PC-3 (cell line): ENCODE results near the gene PTPRD. TPM values are rescaled to one million over a fixed set of nuclear protein-coding genes. Genes with fewer than 3 reads are reported as not detected.

Experiments used
- ATAC-seq: fragments of 200-7000 bp; cut with Tn5 transposase; 2 replicates; pipeline ENCODE4 v1.9.1; 2020; ENCODE audit warnings: mild to moderate bottlenecking, moderate library complexity
- BruUV-seq: library from RNA; stranded (reverse); fragments of 400-500 nt; replicated peaks from 2 replicates; lab custom pipeline; 2021; lab: Mats Ljungman, UMichigan
- CTCF ChIA-PET: fragments of 300-600 bp; sonication (Branson Sonifier 250); formaldehyde crosslinking; loops from one replicate; lab custom pipeline; 2022; ENCODE audit warnings: antibody characterized with exemption; lab: Charles Lee
- POLR2A ChIA-PET: fragments of 300-600 bp; sonication (Branson Sonifier 250); formaldehyde crosslinking; loops from one replicate; lab custom pipeline; 2022; ENCODE audit warnings: antibody characterized with exemption; ENCODE audit not compliant: unreplicated experiment; lab: Charles Lee
- DNase-seq: peaks from one replicate; pipeline ENCODE4 v3.0.0-alpha.2; 2015
- H2AFZ ChIP-seq: fragments of 300-600 bp; sonication (generic); 2 replicates; pipeline ENCODE4 v1.6.0; 2016; ENCODE audit warnings: antibody characterized with exemption, low read length
- H3F3A ChIP-seq: fragments of 300-600 bp; sonication (generic); one replicate; pipeline ENCODE4 v1.6.0; 2017; ENCODE audit warnings: antibody characterized with exemption, low read length, control low read depth, mild to moderate bottlenecking; ENCODE audit not compliant: unreplicated experiment
- H3K27ac ChIP-seq: fragments of 300-600 bp; sonication (generic); 2 replicates; pipeline ENCODE4 v1.5.1; 2016; ENCODE audit warnings: mild to moderate bottlenecking, low read length
- H3K27me3 ChIP-seq: fragments of 300-600 bp; sonication (generic); 2 replicates; pipeline ENCODE4 v1.6.1; 2016; ENCODE audit warnings: low read length, mixed read lengths
- H3K36me3 ChIP-seq: fragments of 300-600 bp; sonication (generic); 2 replicates; pipeline ENCODE4 v1.6.1; 2016; ENCODE audit warnings: low read depth, mixed run types, low read length, mixed read lengths
- H3K4me1 ChIP-seq: fragments of 300-600 bp; sonication (generic); 2 replicates; pipeline ENCODE4 v1.5.1; 2016; ENCODE audit warnings: low read length; ENCODE audit not compliant: insufficient read depth
- H3K4me2 ChIP-seq: fragments of 300-600 bp; sonication (generic); 2 replicates; pipeline ENCODE4 v1.6.0; 2016; ENCODE audit warnings: low read length
- H3K4me3 ChIP-seq: fragments of 300-600 bp; sonication (generic); 2 replicates; pipeline ENCODE4 v1.5.1; 2016; ENCODE audit warnings: mild to moderate bottlenecking, low read length, mixed read lengths
- H3K79me2 ChIP-seq: fragments of 300-600 bp; sonication (generic); 2 replicates; pipeline ENCODE4 v1.6.1; 2017; ENCODE audit warnings: low read length, mixed read lengths
- H3K9ac ChIP-seq: fragments of 300-600 bp; sonication (generic); 2 replicates; pipeline ENCODE4 v1.6.0; 2016; ENCODE audit warnings: mild to moderate bottlenecking, low read length
- H3K9me2 ChIP-seq: fragments of 300-600 bp; sonication (generic); replicated peaks from 2 replicates; pipeline ENCODE4 v1.6.1; 2016; ENCODE audit warnings: mixed run types, low read length, mixed read lengths
- H3K9me3 ChIP-seq: fragments of 300-600 bp; sonication (generic); 2 replicates; pipeline ENCODE4 v1.6.1; 2016; ENCODE audit warnings: low read length, mixed read lengths
- H4K20me1 ChIP-seq: fragments of 300-600 bp; sonication (generic); 2 replicates; pipeline ENCODE4 v1.6.1; 2016; ENCODE audit warnings: low read length, mixed read lengths
- EZH2 ChIP-seq: fragments of 300-600 bp; sonication (generic); IDR thresholded peaks from one replicate; pipeline ENCODE4 v1.6.1; 2017; ENCODE audit warnings: antibody characterized with exemption, mild to moderate bottlenecking, low read length; ENCODE audit not compliant: unreplicated experiment
- EZH2phosphoT487 ChIP-seq: fragments of 300-600 bp; sonication (generic); IDR thresholded peaks from 2 replicates; pipeline ENCODE4 v1.6.1; 2018; ENCODE audit warnings: mild to moderate bottlenecking, antibody characterized with exemption, low read length, borderline replicate concordance
- intact Hi-C: fragments of 100-400 bp; cut with micrococcal nuclease; formaldehyde crosslinking; loops from 2 replicates; pipeline ENCODE4 v1.9.0; 2023
- total RNA-seq: library from RNA; depleted of rRNA; stranded (reverse); fragments of >200 nt; gene quantifications from 2 replicates; pipeline ENCODE4 v1.2.3, GENCODE V29; 2014
- TF ChIP-seq, protein P1 (sequence below): fragments of 300-600 bp; sonication (generic); conservative IDR thresholded peaks from 2 replicates; pipeline ENCODE4 v1.5.1; 2017; ENCODE audit warnings: antibody characterized with exemption, low read depth, mild to moderate bottlenecking, low read length

The PTPRD gene
- total RNA-seq, 1 experiment from 2014 or later, result not detected

DNA sequence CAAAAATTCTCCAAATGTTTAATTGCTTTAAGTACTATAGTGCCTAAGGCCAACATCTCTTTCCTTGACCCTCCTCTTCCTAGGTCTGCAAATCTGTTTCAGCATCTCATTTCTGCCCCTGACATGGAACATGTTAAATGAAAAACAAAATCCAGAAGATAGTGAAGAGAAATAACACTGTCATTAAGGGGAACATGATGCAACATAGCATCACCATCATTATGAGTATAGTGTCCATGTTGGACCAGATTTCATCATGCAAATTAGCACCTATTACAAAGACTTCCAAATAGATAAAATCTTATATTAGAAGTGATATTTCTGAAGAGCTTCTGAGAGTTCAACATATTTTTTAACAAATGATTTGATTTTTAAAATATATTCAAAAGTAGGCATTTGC, 375.2 kb downstream of the PTPRD start:
- Histone ChIP-seq H3K79me2 (no peaks in the 10 kb centered on the region), H3F3A (no peaks in the 10 kb centered on the region), H3K9ac (no peak overlapping the region), H3K9me2 (no peaks in the 10 kb centered on the region), H3K4me2 (no peak overlapping the region), H3K9me3 (no peaks in the 10 kb centered on the region), H3K4me1 (no peaks in the 10 kb centered on the region), H4K20me1 (no peaks in the 10 kb centered on the region), H3K27ac (no peak overlapping the region), H2AFZ (no peak overlapping the region), H3K36me3 (no peaks in the 10 kb centered on the region), H3K27me3 (no peaks in the 10 kb centered on the region), H3K4me3 (no peak overlapping the region)
- ChIA-PET POLR2A (no interaction called here), CTCF (no interaction called here)
- DNase-seq, result no peak
- ATAC-seq, result no peak
- intact Hi-C loops, result no loop called here
- no peak for TF ChIP-seq EZH2phosphoT487
- BruUV-seq, result no TSS peak

DNA sequence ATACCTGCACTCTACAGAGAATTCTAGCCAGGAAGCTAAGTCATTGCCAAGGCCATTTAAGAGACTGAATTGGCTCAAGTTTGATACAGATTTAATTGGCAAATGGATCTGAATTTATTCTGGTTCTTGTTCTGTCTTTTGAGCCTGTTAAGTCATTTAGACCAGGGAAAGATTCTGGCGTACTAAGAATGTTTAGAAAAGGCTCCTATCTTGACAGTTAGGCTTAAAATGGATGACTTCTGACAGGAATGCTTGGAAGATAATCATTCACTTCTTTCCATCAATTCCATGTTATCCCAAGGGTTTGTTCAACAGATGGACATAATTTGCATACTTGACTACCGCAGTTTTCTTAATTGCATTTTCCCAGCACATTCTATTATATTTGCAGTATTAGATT, 376.6 kb downstream of the PTPRD start:
- H3F3A ChIP-seq, result no peaks in the 10 kb centered on the region
- intact Hi-C loops, result no loop called here

DNA sequence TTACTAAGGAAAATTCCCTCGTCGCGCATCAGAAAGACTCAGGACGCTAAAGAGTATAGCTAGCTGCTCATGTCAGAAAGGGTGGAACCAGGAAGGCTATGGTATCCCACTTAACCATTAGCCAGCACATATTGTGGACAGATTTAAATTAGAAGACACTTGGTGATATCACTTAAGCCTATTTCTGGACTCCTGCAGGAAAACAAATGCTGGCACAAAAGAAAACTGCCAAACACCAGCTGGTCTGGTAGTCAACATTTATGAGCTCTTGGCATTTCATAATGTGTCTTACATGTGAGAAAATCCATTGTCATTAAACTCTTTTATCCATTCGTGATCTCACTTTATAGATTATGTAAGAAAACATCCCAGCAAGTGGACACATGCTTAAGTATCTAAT, 377.4 kb downstream of the PTPRD start:
- Histone ChIP-seq H2AFZ (no peak overlapping the region), H3K27ac (no peak overlapping the region), H3K36me3 (no peaks in the 10 kb centered on the region), H3K4me2 (no peak overlapping the region), H3K27me3 (no peaks in the 10 kb centered on the region), H3K9me2 (no peaks in the 10 kb centered on the region), H3K9ac (no peak overlapping the region), H3K4me1 (no peaks in the 10 kb centered on the region), H3K4me3 (no peak overlapping the region), H3K79me2 (no peaks in the 10 kb centered on the region), H3K9me3 (no peaks in the 10 kb centered on the region), H4K20me1 (no peaks in the 10 kb centered on the region), H3F3A (no peaks in the 10 kb centered on the region)
- ATAC-seq (no peak), DNase-seq (no peak)
- intact Hi-C loops, result no loop called here
- TF ChIP-seq EZH2phosphoT487 (no peak), EZH2 (no peak)
- TF ChIP-seq, protein P1, sequence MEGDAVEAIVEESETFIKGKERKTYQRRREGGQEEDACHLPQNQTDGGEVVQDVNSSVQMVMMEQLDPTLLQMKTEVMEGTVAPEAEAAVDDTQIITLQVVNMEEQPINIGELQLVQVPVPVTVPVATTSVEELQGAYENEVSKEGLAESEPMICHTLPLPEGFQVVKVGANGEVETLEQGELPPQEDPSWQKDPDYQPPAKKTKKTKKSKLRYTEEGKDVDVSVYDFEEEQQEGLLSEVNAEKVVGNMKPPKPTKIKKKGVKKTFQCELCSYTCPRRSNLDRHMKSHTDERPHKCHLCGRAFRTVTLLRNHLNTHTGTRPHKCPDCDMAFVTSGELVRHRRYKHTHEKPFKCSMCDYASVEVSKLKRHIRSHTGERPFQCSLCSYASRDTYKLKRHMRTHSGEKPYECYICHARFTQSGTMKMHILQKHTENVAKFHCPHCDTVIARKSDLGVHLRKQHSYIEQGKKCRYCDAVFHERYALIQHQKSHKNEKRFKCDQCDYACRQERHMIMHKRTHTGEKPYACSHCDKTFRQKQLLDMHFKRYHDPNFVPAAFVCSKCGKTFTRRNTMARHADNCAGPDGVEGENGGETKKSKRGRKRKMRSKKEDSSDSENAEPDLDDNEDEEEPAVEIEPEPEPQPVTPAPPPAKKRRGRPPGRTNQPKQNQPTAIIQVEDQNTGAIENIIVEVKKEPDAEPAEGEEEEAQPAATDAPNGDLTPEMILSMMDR, result no peak
- ChIA-PET CTCF (no interaction called here), POLR2A (no interaction called here)
- BruUV-seq, result no TSS peak

More for the DNA sequence above, 376.6 kb downstream of the PTPRD start:
- Histone ChIP-seq H3K9me2 (no peaks in the 10 kb centered on the region), H3K36me3 (no peaks in the 10 kb centered on the region), H2AFZ (no peak overlapping the region), H3K27me3 (no peaks in the 10 kb centered on the region), H3K9ac (no peak overlapping the region), H3K4me3 (no peak overlapping the region), H3K9me3 (no peaks in the 10 kb centered on the region), H3K4me2 (no peak overlapping the region), H3K79me2 (no peaks in the 10 kb centered on the region), H4K20me1 (no peaks in the 10 kb centered on the region), H3K4me1 (no peaks in the 10 kb centered on the region), H3K27ac (no peak overlapping the region)
- BruUV-seq, result no TSS peak
- ATAC-seq (no peak), DNase-seq (no peak)
- ChIA-PET POLR2A (no interaction called here), CTCF (no interaction called here)
- no peak for TF ChIP-seq EZH2phosphoT487
- TF ChIP-seq, protein P1, result no peak
- no peak for TF ChIP-seq EZH2
